Activated CD4-positive, alpha-beta T cell treated with anti-CD3 and anti-CD28 coated beads for 1 hour (primary cell): Measurements from ENCODE around the gene ACSS1.

Experiments used
- DNase-seq: peaks from one replicate; pipeline ENCODE4 v3.0.0-alpha.2; 2020

ACSS1 gene

GRCh38 chr20:25030007-25030648 is 27.8 kb downstream of the ACSS1 start:
- no peak for DNase-seq

DNA sequence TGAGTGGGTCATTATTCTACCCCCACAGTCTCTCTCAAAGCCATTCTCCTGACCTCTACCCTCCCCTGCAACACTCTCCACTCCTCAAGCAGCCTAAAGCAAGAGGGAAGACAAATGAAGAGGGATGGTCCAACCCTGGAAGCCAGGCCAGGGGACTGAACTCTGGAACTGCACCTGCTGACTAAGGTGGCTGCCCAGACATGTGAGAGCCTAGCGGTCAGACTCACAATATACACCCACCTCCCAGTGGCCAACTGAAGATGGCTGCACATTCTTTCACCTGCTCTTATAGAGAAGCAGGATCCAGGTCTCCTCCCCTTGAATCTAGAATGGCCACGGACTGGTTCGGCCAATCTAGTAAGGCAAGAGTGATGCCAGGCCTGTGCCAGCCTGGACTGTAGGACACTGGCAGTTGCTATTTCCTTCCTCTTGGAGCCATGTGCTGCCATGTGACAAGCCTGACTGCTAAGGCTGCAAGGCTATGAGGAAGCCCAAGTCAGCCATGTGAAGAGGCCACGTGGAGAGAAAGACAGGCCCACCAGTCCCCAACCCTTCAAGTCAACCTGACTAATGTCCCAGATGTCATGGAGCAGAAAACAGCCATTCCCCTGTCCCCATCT is 31.8 kb downstream of the ACSS1 start:
- no peak for DNase-seq

DNA sequence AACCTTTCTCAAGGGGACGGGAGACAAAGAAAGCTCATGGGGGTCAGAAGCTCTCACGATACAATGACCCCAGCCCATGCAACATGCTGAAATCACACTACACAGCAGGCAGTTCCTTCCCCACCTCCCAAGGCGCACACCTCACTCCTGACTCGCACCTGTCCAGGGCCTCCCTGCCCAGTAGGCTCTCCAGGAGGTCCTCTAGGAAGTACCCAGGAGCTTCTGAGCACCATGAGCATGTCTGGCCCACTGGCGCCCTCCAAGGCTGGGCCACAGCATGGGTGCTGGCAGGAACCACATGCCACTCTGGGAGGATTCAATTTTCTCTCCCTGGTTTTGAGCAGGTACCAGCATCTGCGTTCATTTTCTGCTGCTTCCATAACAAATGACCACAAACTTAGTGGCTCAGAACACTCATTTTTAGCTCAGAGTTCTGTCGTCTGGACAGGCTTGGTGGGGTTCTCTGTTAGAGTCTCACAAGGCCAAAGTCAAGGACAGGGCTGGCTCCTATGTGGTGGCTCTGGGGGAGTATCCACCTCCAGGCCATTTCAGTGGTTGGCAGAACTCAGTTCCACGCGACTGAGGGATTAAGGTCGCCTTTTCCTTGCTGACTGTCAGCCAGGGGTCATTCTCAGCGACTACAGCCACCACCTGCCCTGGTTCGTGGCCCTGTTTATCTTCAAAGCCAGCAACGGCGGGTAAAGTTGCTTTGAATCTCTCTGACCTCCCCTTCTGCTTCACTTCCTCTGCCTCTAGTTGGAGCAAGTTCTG is 32.7 kb downstream of the ACSS1 start:
- DNase-seq: no peak

DNA sequence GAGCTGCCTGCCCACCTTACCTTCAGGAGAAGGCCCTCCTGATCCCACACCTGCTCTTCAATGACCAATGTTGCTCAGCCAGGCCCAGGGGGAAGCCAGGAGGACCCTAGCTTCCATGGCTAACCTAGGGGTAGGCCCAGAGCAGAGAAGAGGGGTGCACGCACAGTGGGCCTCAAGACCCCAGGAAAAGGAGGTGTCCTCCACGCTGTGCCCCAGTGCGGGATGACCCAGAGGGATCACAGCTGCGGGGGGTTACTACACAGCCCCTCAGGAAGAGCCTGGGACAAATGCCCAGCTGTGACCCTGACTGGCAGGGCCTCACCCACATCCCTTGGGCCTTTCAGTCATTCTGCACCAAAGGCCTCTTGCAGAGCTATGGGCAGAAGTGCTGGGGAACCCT is 33.8 kb downstream of the ACSS1 start:
- no peak for DNase-seq

- no peak for DNase-seq
Observed at GRCh38 chr20:25023356-25023755, 34.6 kb downstream of the ACSS1 start.

DNA sequence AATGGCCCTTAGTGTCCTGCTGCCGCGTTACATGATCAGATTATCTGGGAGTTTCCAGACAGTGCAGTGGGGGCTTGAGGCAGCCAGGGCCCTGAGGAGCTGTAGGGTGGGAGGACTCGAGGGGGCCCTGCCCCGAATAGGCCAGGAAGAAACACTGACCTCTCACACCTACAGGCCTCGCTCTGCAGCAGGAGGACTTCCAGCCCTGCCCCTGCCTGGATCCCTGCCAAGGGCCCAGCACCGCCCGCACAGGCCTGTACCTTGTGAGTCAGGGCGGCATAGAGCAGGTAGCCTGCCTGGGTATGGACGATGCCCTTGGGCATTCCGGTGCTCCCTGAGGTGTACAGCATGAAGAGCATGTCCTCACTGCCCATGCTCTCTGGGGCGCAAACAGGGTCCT is 35.3 kb downstream of the ACSS1 start:
- DNase-seq: no peak

DNA sequence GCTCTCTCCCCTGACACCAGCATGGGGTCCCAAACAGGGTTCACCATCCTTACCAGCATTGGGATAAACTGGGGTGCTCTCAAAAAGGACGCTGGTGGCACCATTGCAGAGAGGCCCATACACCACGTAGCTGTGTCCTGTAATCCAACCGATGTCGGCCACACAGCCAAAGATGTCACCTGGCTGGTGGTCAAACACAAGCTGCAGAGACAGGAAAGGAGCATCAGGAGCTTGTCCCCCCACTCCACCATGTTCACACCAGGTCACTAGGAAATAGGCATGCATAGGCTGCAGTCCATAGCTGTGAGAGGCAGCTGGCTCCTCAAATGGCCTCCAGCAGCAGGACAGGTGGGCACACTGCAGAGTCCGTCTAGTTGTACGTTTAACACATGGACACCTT is 36.6 kb downstream of the ACSS1 start:
- DNase-seq: no peak

DNA sequence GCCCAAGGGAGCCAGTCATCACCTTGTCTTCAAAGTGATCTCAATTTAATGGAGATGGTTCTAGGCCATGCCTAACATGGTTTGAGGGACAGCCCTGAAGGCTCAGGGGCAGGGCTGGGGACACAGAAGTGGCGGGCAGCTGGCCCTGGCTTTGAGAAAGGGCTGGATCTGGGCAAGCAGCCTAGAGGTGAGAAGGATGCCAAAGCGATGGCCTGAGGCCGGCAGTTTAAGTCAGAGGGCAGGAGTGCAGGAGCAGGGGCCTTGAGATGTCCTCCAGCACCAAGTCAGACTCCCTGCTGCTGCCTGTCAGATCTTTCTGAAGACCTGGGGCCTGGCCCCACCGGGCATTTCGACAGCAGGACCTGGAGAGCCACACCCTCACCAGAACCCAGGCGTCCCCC is 37.0 kb downstream of the ACSS1 start:
- DNase-seq: no peak

- DNase-seq: no peak
Observed at GRCh38 chr20:25020345-25020744, 37.6 kb downstream of the ACSS1 start.

GRCh38 chr20:25019381-25020155 is 38.4 kb downstream of the ACSS1 start:
- DNase-seq: no peak

DNA sequence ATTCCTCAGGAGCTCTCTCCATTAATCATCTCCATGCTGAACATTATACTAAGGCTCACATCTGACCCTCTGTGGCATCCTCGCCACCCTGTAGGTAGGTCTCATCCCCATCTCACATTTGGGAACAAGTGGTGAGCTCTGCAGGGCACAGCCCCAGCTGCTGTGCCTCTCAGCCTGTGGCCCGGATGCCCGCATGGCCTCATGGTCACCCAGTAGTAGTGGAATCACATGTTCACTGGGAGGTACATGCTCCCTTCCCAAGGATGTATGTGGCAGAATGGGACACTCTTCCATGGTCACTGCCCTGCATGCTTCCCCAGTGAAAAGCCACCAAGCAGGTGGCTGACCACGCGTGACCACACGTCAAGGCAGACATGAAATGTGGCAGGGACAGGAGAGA is 39.1 kb downstream of the ACSS1 start:
- no peak for DNase-seq

GRCh38 chr20:25018425-25018824 is 39.5 kb downstream of the ACSS1 start:
- DNase-seq: no peak

DNA sequence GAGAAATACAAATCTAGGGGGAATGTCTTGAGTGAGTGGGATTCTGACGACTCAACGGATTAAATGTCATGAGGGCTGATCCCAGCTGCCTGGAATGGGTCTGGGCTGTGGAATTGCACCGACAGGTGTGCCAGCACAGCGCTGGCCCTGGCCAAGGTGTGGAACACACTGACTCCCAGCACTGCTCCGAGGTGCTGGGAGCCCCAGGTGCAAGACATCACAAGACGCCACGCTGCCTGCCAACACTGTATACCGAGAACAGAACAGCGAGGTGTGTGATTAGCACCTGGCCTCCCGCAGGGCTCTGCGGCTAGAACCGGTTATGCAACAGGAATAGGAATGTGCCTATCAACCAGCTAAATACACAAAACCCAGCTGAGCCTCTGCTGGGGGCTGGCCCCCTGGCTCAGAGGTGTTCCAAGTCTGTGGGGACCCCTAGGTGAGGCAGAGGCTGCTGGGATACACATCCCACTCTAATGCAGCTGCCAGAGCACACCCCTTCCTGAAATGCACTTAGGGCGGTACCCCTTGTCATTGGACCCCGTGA is 40.6 kb downstream of the ACSS1 start:
- DNase-seq: no peak

DNA sequence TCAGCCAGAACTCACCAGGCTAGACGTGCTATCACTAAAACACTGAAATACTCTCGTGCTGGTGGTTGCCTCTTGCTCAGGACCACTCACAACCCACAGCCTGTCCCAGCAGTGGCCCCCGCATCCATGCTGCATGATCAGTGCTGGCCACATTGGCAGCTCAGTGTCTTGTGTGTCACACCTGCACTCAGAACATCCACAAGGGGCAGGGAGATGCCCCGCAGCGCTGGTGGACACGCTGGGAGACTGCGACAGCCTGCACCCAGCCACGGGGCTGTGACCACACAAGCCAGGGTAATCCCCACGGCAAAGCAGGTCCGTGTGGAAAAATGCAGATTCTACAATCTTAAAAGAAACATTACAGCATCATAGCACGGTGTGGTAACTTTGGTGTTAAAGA is 41.5 kb downstream of the ACSS1 start:
- no peak for DNase-seq

DNA sequence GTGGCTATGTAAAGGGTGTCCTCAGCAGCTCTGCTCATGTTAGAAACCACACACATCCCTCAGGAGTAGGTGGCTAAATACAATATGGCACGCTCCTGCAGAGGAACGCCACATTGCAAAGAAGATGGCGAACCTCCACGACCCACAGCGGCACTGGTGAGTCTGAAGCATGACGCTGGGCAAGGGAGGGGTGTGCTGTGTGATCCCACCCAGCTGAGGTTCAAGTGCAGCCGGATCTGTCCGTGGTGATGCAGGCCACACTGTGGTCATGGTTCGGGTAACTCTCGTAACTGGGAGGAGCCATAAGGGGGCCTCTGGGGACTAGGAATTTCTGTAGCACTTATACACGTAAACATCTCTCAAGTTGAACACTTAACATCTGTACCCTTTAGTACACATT is 42.0 kb downstream of the ACSS1 start:
- DNase-seq: no peak

DNA sequence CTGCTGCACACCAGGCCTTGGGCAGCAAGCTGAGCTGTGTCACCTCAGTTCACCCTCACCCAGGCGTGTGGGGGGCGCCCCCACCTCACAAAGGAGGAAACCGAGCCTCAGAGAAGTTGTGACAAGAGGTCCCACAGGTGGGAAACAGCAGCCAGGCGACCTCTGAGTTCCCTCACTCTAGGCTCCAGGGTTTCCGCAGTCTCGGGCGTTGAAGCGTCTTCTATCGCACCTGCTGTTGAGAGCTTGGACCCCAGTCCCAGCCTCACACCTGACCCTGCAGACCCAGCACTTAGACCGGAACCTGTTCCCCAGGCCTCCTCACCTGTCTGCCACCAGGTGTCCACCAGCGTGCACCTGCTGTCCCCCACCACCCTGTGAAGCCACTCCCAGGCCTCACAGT is 43.1 kb downstream of the ACSS1 start:
- no peak for DNase-seq

DNA sequence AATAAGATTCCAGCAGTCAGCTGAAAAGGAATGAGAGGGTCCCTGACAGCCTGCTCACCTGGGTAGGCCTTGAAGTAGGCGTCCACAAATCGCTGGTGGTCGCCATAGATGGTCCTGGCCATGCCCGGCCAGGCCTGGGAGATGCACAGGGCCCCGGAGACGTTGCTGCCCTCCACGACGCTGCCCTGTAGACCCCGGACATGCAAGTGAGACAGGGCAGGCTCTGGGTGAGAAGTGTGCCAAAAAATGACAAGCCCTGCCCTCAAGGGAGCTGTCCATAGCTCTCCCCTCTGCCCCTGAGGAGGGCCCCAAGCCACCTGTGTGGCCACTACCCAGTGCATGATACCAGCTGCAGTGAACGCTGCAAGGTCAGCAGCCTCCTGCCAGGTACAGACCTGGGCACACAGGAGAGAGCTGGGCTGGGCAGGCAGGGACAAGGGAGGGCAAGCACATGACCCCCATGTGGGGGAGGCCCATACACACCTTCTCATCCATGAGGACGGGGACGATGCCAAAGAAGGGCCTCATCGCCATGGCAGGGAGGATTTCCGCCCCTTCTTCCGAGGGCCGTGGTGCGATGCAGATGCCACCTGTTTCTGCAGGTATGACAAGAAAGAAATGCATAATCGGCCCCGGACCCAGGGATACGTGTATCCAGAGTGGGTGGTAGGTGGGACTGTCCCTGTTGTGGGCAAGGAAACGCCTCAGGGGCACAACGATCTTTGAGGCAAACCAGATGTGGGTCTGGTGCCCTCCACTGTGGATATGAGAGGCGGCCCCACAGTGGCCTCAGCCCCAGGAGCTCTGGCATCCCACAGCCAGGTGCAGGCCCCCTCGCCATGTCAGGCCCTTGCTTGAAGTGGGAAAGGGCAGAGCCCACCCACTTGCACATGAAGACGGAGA is 44.2 kb downstream of the ACSS1 start:
- no peak for DNase-seq

DNA sequence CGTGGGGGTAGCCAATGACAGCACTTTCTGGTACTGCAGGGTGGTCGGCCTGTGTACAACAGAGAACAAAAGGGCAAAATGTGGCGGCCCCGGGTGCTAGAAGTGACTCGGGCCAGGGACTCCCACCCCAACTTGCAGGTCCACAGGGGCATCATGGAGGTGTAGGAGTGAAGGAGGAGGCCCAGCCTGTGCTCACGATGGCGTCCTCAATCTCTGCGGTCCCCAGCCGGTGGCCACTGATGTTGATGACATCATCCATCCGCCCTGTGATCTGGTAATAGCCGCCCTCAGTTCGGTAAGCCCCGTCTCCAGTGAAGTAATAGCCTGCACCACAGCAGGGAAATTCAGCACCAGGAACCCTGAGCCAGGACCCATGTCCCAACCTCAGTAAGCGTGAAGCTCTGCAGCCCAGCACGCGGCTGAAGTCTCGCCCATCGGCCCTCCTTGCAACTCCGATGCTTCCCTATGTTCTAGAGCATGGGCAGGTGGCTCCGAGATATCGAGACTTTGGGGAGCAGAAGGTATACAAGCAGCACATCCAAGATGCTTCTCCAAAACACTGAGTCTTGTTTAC is 45.2 kb downstream of the ACSS1 start:
- DNase-seq: no peak

DNA sequence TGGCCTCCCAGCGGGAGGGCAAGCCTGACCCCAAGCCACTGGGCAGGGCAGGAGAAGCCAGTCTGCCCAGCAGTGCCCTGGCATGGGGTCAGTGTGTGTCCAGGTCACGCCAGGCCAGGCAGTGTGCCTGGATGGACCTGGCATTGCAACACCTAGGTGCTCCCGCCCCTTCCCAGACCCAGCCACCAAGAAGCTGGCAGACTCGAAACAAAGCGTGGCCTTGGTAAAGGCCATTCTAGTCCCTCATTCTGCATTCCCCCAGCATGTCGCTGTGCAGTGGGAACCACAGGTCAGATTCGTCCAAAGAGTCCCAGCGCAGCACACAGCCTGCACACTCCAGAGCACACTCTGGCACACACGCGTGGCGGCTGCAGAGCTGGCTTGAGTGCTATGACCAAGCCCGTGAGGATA is 46.1 kb downstream of the ACSS1 start:
- no peak for DNase-seq

DNA sequence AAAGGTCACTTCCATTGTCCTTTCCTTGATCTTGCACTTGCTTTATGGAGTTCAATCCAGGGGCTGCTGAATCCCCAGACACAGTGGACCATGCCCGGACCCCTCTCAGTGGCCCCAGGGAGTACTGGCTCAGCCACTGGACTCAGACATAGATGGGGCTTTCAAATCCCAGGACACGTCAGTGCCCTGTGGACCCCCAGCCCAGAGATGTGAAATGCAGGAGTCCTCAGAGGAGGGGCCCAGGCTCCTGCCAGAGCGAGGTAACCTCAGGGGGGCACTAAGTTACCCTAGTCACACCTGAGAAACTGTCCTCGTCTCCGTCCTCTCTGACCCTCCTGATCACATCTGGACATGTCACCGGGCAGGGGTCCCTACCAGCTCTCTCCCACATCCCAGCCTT is 46.7 kb downstream of the ACSS1 start:
- no peak for DNase-seq

DNA sequence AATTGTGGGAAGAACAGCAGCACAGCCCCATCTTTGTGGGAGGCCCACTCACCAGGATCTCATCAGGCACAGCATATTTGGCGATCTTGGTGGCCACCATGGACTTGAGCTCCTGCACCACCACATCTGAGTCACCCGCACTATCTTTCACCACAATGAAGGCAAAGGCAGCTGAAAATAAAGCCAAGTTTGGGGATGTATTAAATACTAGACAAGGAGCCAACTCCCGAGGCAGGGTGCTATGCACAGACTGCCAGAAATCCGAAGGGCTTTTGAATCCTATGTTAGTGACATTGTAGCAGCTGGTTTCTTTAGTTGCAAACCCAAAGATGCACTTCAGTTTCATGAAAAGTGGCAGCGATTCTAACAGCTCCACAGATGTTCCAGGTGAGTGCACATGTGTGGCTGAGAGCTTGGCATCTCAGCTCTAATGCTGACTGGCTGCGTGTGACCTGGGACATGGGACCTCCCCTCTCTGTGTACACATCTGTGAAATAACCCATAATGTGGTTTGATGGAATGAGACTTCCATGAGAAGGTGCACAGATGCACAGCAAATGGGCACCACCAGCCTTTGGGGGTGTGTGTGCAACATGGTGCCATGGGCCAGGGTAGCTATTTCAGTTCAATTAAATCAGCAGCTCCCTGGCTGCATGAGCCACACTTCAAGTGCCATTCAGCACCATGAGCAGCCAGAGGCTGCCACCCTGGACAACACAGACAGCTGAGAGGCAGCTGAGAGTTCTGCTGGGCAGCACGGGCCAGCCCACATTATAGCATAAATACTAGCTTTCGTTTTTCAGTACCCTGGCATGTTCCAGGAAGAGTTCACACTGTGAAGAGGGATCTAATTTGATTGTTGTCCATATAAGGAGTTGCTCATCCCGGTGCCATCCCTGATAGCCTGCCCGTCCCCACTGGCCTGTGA is 48.5 kb downstream of the ACSS1 start:
- no peak for DNase-seq
